Right atrium auricular region (tissue), 2 donors: ENCODE data around the gene ACBD3. TPM values are rescaled to one million over a fixed set of nuclear protein-coding genes. Genes with fewer than 3 reads are reported as not detected.

ENCODE experiments used
- DNase-seq: peaks from one replicate; pipeline ENCODE4 v3.0.0-alpha.2; 2019; ENCODE audit warnings: low spot score
- H3K27ac ChIP-seq, 2 donors: fragments of 200-600 bp; sonication (generic); 1 replicate in 1 of 2; 2 replicates in 1 of 2; pipeline ENCODE4 v1.5.1; 2016 to 2019
- H3K27me3 ChIP-seq, 2 donors: fragments of 200-600 bp; sonication (generic); one replicate each; pipeline versions ENCODE4 v1.5.1 to v1.6.0; 2017 to 2019
- H3K36me3 ChIP-seq: fragments of 200-600 bp; sonication (generic); one replicate; pipeline ENCODE4 v1.5.1; 2016
- H3K4me1 ChIP-seq, 2 donors: fragments of 200-600 bp; sonication (generic); one replicate each; pipeline versions ENCODE4 v1.5.1 to v1.6.0; 2017 to 2019
- H3K4me3 ChIP-seq, 2 donors: fragments of 200-600 bp; sonication (generic); 1 replicate in 1 of 2; 2 replicates in 1 of 2; pipeline ENCODE4 v1.5.1; 2017 to 2019; ENCODE audit warnings: mild to moderate bottlenecking in 1 of 2, moderate library complexity in 1 of 2
- H3K9me3 ChIP-seq, 2 donors: fragments of 200-600 bp; sonication (generic); one replicate each; pipeline ENCODE4 v1.5.1; 2019
- total RNA-seq, 2 donors: library from RNA; depleted of rRNA; stranded (reverse); fragments of >200 nt; gene quantifications; one replicate each; pipeline ENCODE4 v1.1.0, GENCODE V29; 2016
- TF ChIP-seq, protein P1 (sequence below), 2 donors: fragments of 200-600 bp; sonication (generic); IDR thresholded peaks; one replicate each; pipeline ENCODE4 v1.5.1; 2019; ENCODE audit warnings: antibody characterized with exemption in 2 of 2

The ACBD3 gene
- 10 to 100 TPM; 32.9 to 48.8 TPM for total RNA-seq

DNA sequence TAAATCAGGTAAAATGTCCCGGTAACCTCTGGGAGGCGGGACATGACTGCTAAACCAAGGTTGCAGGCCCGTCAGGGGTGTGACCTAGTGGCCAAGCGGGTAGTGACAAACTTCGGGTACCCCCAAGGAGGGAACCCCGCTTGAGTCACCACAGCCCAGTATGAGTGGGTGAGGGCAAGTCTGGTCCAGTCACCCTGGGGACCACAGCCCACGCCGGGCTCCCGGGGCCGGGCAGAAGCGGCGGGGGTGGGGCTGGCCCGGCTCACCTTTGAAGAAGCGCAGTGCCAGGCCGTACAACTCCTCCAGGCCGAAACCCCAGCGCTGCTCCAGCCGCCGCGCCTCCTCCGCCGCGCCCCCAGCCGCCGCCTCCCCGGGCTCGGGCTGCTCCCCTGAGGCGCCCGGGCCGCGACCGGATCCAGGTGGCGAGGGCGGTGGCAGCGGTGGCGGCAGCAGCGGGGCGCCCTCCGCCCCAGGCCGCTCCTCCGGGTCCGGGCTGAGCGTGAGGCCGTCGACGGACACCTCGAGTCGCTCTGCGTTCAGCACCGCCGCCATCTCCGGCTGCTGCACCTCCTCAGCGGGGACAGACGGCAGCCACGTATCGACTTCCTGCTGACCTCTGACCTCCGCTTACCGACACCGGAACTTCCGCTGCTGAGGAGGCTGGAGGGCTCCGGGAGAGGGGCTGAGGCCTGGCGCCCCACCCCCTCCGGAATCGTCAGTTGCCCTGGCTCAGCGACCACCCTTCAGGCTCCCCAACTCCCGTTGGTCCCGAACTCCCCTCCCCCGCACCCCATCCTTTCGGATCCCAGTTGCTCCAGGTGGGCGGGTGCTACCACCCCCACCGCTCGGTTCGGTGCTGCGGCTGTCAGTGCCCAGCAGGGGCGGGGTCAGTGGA, at the start of gene ACBD3:
Gene ACBD3 (minus strand): TSS at position 618 of the 895 bp plus-strand sequence. CDS start 66 bp downstream, at position 552.
- no peaks in the 10 kb centered on the region for H3K36me3 ChIP-seq
- peak within 1 kb of the TSS; percentile 87 to 90 for H3K27ac ChIP-seq
- peak; percentile 87 for DNase-seq
- no peaks in the 10 kb centered on the region for H3K27me3 ChIP-seq
- H3K4me3 ChIP-seq = peak within 1 kb of the TSS; percentile 92 to 94
- H3K4me1 ChIP-seq = peaks cover 0 to 35% of the 10 kb centered on the region in 2 donors
- no peaks in the 10 kb centered on the region for H3K9me3 ChIP-seq
- TF ChIP-seq, protein P1, sequence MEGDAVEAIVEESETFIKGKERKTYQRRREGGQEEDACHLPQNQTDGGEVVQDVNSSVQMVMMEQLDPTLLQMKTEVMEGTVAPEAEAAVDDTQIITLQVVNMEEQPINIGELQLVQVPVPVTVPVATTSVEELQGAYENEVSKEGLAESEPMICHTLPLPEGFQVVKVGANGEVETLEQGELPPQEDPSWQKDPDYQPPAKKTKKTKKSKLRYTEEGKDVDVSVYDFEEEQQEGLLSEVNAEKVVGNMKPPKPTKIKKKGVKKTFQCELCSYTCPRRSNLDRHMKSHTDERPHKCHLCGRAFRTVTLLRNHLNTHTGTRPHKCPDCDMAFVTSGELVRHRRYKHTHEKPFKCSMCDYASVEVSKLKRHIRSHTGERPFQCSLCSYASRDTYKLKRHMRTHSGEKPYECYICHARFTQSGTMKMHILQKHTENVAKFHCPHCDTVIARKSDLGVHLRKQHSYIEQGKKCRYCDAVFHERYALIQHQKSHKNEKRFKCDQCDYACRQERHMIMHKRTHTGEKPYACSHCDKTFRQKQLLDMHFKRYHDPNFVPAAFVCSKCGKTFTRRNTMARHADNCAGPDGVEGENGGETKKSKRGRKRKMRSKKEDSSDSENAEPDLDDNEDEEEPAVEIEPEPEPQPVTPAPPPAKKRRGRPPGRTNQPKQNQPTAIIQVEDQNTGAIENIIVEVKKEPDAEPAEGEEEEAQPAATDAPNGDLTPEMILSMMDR (IDR thresholded peaks at IDR 0.05) = no peak

DNA sequence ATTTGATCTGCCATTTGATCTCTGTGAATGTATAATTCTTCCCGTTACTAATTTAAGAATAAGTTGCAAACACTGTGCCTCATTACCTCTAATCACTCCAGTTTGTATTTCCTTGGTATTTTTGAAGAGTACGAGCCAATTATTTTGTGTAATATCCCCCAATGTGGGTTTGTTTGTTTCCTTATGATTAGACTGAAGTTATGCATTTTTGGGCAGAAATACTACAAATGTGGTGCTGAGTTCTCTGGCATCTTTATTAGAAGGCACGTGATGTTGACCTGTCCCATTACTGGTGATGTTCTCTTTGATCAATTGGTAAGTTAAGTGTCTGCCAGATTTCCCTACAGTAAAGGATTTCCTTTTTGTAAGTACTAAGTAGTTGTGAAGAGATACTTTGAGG, 47.3 kb upstream of the ACBD3 start:
- H3K36me3 ChIP-seq = peaks cover 11% of the 10 kb centered on the region
- TF ChIP-seq, protein P1 (IDR thresholded peaks at IDR 0.05) = no peak
- H3K4me1 ChIP-seq = no peaks in the 10 kb centered on the region
- H3K27me3 ChIP-seq = no peaks in the 10 kb centered on the region
- no peak overlapping the region for H3K4me3 ChIP-seq
- H3K9me3 ChIP-seq = no peaks in the 10 kb centered on the region
- no peak for DNase-seq
- no peak overlapping the region for H3K27ac ChIP-seq

- DNase-seq = no peak
- Histone ChIP-seq H3K27me3 (no peaks in the 10 kb centered on the region), H3K36me3 (peaks cover 9% of the 10 kb centered on the region), H3K27ac (no peak overlapping the region), H3K4me3 (no peak overlapping the region), H3K4me1 (no peaks in the 10 kb centered on the region), H3K9me3 (no peaks in the 10 kb centered on the region)
- TF ChIP-seq, protein P1 (IDR thresholded peaks at IDR 0.05) = no peak
These were observed 46.8 kb upstream of the ACBD3 start for GRCh38 chr1:226233293-226233692.

- Histone ChIP-seq H3K9me3 (no peaks in the 10 kb centered on the region), H3K27me3 (no peaks in the 10 kb centered on the region)
These were observed 40.1 kb upstream of the ACBD3 start for GRCh38 chr1:226226601-226227000.

GRCh38 chr1:226223786-226224244, 37.3 kb upstream of the ACBD3 start:
- Histone ChIP-seq H3K36me3 (no peaks in the 10 kb centered on the region), H3K27me3 (no peaks in the 10 kb centered on the region), H3K9me3 (no peaks in the 10 kb centered on the region), H3K27ac (no peak overlapping the region), H3K4me1 (peaks cover 0 to 9% of the 10 kb centered on the region in 2 donors), H3K4me3 (peak overlapping the region; percentile 14 to 53)
- DNase-seq = no peak
- TF ChIP-seq, protein P1 (IDR thresholded peaks at IDR 0.05) = no peak

More at GRCh38 chr1:226226601-226227000, 40.1 kb upstream of the ACBD3 start:
- H3K4me1 ChIP-seq = peaks cover 0 to 9% of the 10 kb centered on the region in 2 donors
- H3K27ac ChIP-seq = no peak overlapping the region
- no peak for DNase-seq
- H3K4me3 ChIP-seq = no peak overlapping the region
- no peaks in the 10 kb centered on the region for H3K36me3 ChIP-seq
- TF ChIP-seq, protein P1 (IDR thresholded peaks at IDR 0.05) = no peak
